ENCODE results near the gene MYT1. TPM values are rescaled to one million over a fixed set of nuclear protein-coding genes. Genes with fewer than 3 reads are reported as not detected.

The MYT1 gene
- total RNA-seq, 1 donor from 2014 or later = not detected

DNA sequence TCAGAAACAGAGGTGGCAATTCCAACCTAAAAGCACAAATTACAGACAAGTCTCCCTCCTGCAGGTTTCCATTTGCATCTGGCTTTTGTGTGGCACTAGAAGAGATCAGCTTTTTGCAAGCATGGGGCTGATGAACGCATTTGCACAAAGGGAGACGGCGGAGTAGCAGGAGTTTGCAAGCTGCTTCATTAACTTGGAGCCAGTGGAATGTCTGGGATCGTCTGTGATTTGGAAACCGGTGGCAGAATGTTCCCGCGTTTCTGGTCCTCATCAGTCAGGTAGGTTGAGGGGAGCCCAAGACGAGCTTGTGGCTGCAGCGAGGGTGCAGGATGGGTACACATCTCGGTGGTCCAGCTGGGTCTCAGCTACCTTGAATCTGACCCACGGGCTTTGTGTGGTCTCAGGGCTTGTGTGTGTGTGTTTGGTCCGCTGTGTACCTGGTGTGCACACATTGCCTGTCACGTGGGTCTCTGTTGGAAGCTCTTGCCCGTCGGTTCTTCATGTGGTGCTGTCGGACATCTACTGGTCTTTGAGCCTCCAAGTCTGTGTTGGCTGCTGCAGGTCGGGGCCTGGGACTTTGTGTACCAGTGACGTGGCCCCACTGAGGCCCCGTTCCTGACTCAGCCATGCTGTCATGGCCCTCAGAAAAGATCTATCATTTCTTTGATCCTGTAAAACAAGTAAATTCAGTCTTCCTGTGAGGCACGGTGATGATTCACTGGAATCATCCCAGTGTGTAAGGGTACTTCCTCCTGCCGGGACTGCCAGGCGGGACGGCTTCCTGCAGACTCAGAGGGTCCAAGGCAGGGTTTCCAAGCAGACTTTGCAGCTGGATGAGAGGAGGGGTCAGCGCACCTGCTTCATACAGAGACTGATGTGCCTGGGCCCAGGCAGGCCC lies 12.4 kb upstream of the MYT1 start:
- Histone ChIP-seq H3K27ac (no peak overlapping the region), H3K27me3 (ENCODE audit: low read depth) (peaks cover 10% of the 10 kb centered on the region), H3K9me3 (no peaks in the 10 kb centered on the region), H3K4me1 (no peaks in the 10 kb centered on the region), H3K4me3 (no peak overlapping the region), H3K36me3 (no peaks in the 10 kb centered on the region)
- ATAC-seq (no peak), DNase-seq (peak; percentile 25)
- TF ChIP-seq, protein P1, sequence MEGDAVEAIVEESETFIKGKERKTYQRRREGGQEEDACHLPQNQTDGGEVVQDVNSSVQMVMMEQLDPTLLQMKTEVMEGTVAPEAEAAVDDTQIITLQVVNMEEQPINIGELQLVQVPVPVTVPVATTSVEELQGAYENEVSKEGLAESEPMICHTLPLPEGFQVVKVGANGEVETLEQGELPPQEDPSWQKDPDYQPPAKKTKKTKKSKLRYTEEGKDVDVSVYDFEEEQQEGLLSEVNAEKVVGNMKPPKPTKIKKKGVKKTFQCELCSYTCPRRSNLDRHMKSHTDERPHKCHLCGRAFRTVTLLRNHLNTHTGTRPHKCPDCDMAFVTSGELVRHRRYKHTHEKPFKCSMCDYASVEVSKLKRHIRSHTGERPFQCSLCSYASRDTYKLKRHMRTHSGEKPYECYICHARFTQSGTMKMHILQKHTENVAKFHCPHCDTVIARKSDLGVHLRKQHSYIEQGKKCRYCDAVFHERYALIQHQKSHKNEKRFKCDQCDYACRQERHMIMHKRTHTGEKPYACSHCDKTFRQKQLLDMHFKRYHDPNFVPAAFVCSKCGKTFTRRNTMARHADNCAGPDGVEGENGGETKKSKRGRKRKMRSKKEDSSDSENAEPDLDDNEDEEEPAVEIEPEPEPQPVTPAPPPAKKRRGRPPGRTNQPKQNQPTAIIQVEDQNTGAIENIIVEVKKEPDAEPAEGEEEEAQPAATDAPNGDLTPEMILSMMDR (IDR thresholded peaks at IDR 0.05) = no peak
- intact Hi-C loops (cut with DNase I) = no loop called here

DNA sequence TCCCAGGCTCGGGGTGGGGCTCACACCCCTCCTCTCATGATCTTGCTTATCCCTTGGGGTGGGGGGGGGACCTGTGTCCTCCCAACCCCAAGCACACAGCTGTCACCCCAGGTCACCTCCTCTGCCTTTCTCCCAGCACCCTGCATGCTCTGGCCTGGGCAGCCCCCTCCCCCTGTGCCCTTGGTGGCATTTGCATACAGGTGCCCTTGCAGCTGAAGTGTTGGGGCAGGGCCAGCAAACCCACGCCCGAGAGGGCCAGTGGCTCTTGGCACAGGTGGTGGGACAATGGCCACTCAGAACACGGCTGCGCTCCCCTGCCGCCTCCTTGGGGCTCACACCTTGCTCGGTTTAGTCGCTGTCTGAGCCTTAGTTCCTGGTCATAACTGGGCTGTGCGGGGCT lies 11.3 kb upstream of the MYT1 start:
- no peak for ATAC-seq

DNA sequence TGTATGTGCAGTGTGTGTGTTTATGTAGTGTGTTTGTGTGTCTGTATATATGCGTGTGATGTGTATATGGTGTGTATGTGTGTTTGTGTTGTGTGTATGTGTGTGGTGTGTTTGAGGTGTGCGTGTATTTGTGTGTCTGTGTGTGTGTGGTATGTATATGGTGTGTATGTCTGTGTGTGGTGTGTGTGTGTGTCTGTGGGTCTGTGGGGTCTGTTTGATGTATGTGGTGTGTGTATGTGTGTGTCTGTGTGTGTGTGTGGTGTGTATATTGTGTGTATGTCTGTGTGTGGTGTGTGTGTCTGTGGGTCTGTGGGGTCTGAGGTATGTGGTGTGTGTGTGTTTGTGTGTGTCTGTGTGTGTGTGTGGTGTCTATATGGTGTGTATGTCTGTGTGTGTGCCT lies 10.8 kb upstream of the MYT1 start:
- TF ChIP-seq, protein P1 (IDR thresholded peaks at IDR 0.05) = no peak
- H3K27me3 ChIP-seq (ENCODE audit: low read depth) = peaks cover 9% of the 10 kb centered on the region
- no peak overlapping the region for H3K27ac ChIP-seq
- H3K9me3 ChIP-seq = no peaks in the 10 kb centered on the region
- intact Hi-C loops (cut with DNase I) = no loop called here
- H3K4me3 ChIP-seq = no peak overlapping the region
- no peaks in the 10 kb centered on the region for H3K4me1 ChIP-seq
- no peaks in the 10 kb centered on the region for H3K36me3 ChIP-seq
- peak; percentile 5 for DNase-seq
- ATAC-seq = no peak

More for the DNA sequence above, 11.3 kb upstream of the MYT1 start:
- H3K36me3 ChIP-seq = no peaks in the 10 kb centered on the region
- no peaks in the 10 kb centered on the region for H3K9me3 ChIP-seq
- intact Hi-C loops (cut with DNase I) = no loop called here
- DNase-seq = peak; percentile 35
- H3K27ac ChIP-seq = no peak overlapping the region
- H3K27me3 ChIP-seq (ENCODE audit: low read depth) = peaks cover 9% of the 10 kb centered on the region
- TF ChIP-seq, protein P1 (IDR thresholded peaks at IDR 0.05) = no peak
- no peaks in the 10 kb centered on the region for H3K4me1 ChIP-seq
- no peak overlapping the region for H3K4me3 ChIP-seq

DNA sequence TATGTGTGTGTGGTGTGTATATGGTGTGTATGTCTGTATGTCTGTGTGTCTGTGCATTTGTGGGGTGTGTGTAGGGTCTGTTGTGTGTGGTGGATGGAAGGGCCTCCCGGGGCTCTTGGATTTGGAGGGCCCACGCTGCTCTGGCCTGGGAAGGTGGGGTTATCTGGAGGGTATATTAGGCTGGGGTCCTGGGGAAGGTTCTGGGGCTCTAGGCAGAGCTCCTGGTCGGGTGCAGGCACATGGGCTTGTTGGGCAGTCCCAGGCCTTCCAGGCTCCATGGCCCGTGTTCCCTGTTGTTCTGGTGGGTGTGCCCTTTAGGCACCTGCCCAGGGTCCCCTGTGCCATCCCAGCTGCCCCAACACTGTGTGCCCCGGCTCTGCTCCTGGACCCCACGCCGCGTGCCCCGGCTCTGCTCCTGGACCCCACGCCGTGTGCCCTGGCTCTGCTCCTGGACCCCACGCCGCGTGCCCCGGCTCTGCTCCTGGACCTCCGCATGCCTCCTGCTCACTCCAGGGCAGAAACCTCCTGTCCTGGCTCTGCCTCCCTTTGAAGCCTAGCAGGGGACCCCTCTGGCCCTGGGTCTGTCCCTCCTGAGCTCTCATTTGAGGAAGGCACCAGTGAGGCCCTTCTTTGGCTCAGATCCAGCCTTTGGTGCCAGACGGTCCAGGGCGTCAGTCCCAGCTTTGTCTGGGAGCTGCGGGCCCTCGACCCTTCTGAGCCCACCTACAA lies 10.2 kb upstream of the MYT1 start:
- H3K27me3 ChIP-seq (ENCODE audit: low read depth) = peaks cover 11% of the 10 kb centered on the region
- H3K4me1 ChIP-seq = no peaks in the 10 kb centered on the region
- no peak overlapping the region for H3K4me3 ChIP-seq
- H3K27ac ChIP-seq = no peak overlapping the region
- intact Hi-C loops (cut with DNase I) = no loop called here
- no peaks in the 10 kb centered on the region for H3K9me3 ChIP-seq
- ATAC-seq = no peak
- no peaks in the 10 kb centered on the region for H3K36me3 ChIP-seq
- no peak for DNase-seq
- TF ChIP-seq, protein P1 (IDR thresholded peaks at IDR 0.05) = no peak

DNA sequence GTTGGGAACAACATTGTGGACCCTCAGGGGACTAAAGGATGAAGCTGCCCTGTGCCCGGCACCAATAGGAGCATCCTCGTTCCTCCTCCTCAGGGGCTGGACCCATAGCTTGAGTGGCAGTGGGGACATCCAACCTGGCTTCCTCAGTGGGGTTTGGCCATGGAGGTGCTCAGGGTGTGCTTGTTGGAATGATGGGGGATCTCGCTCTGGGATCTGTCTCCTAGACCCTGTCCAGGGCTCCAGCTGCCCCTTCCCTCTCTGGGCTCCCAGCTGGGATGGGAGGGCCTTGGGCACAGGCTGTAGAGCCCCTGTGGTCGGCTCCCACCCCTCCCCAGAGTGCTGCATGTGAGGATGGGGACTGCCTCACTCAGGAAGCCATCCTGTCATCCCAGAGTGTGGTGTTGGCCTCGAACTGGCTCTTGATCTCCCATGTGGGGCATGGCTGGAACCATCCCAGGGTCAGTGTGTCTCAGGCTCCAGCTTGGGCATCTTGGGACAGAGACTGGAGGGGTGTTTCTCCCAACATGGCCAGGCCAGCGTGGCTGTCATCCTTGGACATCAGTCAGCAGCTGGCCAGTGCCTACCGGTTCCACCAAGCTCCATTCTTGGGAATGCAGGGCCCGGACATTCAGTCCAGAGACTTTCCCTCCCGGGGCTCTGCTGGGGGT lies 9.5 kb upstream of the MYT1 start:
- DNase-seq = peak; percentile 27
- Histone ChIP-seq H3K4me3 (no peak overlapping the region), H3K27ac (no peak overlapping the region), H3K4me1 (no peaks in the 10 kb centered on the region), H3K36me3 (no peaks in the 10 kb centered on the region), H3K9me3 (no peaks in the 10 kb centered on the region), H3K27me3 (ENCODE audit: low read depth) (peaks cover 18% of the 10 kb centered on the region)
- intact Hi-C loops (cut with DNase I) = no loop called here
- no peak for ATAC-seq
- TF ChIP-seq, protein P1 (IDR thresholded peaks at IDR 0.05) = no peak

Measured in lower lobe of right lung (tissue), 2 donors.